GM19455 (cell line): ENCODE results near the gene SERF2.
"Not testable (repeated sequence)": the region's sequence is repeated elsewhere in the genome, so short reads cannot be mapped to it uniquely, and the experiment has no call there.

Experiments used
- ATAC-seq: cut with Tn5 transposase; IDR thresholded peaks from one replicate; pipeline ENCODE4 v1.9.1; 2021; ENCODE audit not compliant: unreplicated experiment

The SERF2 gene

DNA sequence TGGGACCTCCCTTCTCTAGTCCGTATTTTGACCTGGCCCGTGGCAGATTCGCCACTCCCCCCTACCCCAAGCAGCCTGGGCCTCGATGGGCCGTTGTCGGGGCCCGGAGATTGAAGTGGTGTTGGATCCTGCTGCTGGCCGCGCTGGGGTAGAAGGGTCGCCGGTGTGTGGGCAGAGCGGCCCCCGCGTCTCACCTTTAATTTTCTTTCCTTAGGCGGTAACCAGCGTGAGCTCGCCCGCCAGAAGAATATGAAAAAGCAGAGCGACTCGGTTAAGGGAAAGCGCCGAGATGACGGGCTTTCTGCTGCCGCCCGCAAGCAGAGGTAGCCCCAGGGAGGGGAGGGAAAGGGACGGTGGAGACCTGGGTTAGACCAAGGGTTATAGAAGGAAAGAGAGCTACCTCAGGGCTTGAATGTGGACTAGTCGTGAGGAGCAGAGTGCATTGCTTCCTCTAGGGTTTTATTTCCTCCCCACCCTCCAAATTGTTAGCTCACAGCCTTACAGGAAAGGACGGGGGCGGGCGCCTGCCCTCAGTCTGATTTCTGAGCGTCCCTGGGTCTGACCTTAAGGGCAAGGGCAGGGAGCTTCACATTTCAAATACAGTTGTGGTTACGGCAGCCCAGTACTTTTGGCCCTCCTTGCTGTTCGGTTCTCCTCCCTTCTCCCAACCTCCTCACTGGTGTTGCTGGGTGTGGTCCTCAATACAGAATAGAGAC is 799 bp downstream of the SERF2 start:
- no peak for ATAC-seq

DNA sequence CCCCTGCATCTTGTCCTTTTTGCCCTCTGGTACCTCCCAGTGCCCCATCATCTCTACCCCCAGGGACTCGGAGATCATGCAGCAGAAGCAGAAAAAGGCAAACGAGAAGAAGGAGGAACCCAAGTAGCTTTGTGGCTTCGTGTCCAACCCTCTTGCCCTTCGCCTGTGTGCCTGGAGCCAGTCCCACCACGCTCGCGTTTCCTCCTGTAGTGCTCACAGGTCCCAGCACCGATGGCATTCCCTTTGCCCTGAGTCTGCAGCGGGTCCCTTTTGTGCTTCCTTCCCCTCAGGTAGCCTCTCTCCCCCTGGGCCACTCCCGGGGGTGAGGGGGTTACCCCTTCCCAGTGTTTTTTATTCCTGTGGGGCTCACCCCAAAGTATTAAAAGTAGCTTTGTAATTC is 1.5 kb downstream of the SERF2 start:
- no peak for ATAC-seq

DNA sequence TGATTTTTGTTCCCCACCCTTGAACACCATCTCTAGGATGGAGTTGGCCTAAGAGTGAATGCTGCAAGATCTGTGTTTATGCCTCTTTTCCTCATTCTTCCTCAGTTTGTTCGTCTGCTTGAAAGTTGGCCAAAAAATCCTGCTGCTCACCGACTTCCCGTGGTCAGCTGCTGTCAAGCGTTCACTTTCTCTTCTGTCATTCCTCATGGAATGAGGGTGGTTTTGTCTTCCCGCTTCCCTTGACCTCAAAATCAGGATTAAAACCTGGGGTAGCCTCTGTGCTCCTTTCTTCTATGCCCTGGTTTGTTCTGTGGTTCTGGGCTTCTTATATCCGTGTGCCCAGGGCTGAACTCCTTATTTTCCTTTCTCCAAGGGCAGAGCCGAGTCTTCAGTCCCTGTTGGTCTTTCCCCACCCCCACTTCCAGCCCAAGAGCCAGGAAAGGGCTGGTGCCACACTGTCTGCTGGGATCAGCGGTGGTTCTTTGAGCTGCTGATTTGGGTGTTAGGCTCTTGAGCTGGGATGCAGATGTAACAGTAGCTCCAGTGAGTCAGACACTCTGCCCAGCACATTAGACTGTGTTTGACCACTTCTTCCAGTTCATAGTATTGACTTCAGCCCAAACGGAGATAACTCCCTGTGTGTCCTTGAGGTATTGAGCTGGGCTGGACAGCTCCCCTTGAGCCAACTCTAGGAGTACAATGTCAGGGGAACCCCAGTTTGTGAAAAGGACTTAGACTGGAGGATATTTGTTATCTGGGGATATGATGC is 2.3 kb downstream of the SERF2 start:
- ATAC-seq: no peak

DNA sequence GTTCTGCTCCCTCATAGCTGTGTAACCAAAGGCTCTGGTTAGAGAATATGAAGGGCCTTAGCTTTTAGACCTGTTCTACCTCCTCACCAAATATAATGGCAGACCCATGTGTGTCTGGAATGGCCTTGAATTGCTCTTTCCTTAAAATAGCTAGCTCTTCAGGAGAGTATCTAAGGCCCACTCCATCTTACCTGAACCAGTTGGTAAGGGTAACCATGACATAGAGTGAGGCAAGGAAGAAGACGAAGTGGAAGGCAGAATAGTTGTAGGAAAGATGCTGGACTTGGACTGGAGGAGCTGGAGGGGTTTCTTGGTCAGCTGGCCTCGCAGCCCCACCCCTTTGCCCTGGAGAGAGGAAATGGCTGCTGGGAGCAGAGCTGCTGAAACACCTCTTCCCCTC is 3.1 kb downstream of the SERF2 start:
- ATAC-seq: no peak

DNA sequence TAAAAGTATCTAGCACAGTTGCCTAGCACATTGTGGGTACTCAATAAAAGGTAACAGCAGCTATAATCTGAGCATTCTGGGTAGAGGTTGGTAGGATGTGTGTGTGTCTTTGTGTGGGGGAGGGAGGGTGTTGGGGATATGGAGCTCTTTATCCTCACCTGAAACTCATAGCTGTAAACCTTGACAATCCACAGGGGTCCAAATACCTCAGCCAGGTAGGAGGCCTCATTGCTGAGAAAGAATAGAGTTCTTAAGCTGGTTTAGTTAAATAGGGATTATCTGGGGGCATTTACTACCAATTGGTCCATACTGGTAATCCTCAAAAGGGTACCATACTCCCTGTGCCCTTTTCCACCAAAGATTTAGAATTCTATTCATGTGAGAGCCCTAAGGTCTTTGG is 3.9 kb downstream of the SERF2 start:
- ATAC-seq: no peak

DNA sequence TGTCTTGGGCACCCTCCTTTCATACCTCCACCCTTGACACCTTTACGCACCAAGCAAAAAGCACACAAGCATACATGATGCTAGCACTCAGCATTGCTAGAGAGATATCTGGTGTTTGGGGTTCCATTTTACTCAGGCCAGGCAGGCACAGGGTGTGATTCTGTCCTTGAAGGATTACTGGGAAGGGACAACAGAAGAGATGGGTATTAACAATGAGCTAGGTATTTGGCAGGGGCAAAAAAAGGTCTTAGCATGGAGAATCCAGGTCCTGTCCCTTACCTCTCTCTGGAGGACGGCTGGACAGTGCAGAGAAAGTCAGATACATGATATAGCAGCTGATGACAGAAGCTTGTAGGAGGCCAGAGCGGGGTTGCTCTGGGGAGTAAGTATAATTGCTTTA is 4.4 kb downstream of the SERF2 start:
- no peak for ATAC-seq

DNA sequence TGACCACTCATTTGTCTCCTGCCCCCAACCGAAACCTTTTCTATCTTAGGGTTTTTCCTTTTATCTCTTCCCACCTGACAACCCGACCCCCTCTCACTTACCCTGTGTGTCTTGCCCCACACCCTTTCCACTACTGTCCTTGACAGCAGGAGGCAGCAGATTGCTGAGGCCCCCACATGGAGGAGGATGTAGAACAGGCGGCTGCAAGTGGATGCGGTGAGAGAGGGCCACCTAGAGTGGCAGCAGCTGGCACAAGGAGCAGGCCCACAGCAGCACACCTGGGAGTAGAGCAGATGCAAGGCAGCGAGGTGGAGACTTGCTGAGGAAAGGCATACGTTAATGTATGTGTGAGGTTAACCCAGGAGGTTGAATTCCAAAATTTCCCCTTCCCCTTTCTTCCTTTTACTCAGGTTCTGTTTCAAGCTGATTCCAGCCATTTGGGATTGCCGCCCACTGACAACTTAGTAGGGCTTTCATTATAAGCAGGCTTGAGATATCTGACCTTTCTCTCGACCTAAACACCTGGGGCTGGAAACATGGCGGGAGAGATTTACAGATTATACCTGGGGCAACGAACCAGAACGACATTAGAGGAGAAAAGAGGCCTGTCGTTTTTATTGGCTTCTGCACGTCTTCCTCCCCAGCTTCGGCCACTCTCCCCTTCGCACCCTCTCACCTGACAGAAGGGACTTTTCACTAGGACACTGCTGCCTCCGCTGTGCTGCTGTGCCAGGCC is 7.3 kb downstream of the SERF2 start:
- no peak for ATAC-seq

DNA sequence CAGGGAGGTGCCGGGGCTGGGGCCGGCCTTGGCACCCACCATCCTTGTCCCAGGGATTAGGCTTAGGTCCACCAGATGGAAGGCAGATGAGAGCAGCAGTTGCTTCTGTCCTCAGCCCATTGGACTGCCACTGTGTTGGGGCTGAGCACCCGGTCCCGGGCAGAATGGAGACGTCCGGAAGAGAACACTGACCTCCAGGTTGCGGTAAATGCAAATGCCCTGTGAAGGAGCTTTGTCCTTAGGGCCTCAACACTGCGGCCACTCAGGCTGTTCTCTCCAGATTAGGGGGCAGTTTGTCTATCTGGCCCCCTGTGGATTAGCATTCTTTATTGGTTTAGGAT is 7.8 kb downstream of the SERF2 start, which contains the start of gene SERINC4:
Gene SERINC4 (minus strand): TSS at position 276 of the 341 bp plus-strand sequence. CDS start 234 bp downstream, at position 42.
- ATAC-seq: no peak

DNA sequence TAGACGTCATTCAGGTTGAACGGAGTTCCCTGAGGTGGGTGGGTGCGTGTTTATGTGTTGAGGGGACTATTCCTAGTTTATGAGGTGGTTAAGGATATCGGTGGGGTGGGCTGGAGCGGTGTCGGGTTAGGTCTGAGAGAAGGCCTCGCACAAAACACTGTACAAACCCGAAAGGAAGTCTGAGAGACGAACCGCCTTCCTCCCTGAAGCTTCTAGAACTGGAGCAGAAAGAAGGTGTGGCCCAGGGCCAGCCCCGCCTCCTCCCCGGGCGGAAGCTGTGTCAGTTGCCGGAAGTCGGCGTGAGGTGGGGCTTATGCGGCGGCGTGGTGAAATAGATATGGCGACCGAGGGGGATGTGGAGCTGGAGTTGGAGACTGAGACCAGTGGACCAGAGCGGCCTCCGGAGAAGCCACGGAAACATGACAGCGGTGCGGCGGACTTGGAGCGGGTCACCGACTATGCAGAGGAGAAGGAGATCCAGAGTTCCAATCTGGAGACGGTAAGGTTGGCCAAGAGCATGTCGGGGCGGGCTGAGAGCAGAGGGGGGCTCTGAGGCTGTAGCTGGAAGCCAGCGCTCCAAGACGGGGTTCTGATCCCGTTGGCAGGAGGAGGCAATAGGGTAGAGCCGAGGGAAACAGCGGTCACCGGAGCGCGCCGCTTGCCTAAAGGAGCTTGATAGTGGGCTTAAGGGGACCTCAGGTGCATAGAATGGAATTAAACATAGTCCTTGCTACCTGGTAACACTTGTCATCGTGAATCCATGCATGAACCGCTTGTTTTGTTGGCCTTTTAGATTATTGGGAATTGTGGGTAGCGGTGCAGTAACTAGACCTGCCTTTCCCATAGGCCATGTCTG is 8.4 kb downstream of the SERF2 start, which contains the start of gene HYPK:
Gene HYPK (plus strand): TSS at position 314 of the 856 bp plus-strand sequence. CDS start 24 bp downstream, at position 338.
- peak; percentile 85 for ATAC-seq

DNA sequence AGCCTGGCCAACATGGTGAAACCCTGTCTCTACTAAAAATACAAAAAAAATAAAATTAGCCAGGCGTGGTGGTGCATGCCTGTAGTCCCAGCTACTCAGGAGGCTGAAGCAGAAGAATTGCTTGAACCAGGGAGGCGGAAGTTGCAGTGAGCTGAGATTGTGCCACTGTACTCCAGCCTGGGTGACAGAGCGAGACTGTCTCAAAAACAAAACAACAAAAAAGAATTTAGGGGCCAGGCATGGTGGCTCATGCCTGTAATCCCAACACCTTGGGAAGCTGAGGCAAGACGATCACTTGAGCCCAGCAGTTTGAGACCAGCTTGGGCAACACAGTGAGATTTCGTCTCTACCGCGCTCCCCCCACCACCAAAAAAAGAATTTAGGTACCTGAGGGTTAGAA is 10.6 kb downstream of the SERF2 start:
- not testable (repeated sequence) for ATAC-seq

DNA sequence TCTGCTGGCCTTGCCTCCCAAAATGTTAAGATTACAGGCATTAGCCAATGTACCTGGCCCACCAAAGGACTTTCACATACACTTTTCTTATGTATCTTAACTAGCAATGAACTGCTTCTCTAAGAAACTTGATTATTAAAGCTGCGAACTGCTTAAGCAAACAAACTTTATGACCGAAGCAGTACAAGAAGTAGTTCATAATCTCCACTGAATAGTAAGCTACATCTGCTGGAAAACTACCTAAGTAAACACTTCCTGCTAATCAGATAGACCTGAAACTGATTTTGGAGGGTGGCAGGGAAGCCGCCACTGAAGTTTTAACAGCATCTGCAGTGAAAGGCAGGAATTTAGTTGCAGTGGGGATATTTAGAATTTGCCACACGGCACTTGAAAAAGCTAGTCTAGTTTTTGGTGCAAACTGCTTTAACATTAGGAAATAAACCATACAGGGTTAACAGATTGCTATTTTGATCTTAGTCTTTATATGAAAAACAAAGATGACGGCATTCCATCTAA is 16.4 kb downstream of the SERF2 start:
- no peak for ATAC-seq

DNA sequence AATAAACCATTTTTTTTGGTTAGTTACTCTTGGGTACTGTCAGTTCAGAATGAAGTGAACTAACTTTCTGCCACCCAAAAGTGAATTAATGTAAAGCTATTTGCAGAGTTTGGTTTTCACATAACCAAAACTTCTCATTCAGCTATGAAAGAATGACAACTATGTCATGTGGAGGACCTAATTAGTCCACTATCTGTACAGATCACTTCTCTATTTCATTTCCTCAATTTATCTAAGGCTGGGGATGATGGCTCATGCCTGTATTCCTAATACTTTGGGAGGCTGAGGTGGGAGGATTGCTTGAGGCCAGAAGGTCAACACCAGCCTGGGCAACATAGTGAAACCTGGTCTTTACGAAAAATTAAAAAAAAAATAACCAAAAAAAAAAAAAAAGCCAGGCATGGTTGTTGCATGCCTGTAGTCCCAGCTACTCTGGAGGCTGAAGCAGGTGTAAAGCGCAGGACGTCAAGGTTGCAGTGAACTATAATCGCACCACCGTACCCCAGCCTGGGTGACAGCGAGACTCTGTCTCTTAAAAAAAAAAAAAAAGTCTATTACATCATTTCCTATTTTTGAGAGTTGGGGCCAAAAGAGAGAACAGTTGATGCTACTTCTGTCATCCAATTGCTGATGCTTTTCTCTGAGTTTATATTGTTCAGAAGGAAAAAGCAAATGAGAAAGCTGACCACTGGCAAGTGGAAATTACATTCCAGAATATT is 17.0 kb downstream of the SERF2 start:
- no peak for ATAC-seq

DNA sequence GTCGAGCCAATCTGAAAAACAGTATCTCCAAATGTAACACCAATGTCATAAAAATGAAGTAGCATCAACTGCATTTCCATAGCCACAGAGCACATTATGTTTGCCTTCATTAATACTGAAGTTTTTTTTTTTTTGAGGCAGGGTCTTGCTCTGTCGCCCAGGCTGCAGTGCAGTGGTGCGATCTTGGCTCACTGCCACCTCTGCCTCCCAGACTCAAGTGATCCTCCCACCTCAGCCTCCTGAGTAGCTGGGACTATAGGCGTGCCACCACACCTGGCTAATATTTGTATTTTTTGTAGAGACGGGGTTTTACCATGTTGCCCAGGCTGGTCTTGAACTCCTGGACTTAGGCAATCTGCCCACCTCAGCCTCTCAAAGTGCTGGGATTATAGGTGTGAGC is 22.9 kb downstream of the SERF2 start:
- ATAC-seq: not testable (repeated sequence)

DNA sequence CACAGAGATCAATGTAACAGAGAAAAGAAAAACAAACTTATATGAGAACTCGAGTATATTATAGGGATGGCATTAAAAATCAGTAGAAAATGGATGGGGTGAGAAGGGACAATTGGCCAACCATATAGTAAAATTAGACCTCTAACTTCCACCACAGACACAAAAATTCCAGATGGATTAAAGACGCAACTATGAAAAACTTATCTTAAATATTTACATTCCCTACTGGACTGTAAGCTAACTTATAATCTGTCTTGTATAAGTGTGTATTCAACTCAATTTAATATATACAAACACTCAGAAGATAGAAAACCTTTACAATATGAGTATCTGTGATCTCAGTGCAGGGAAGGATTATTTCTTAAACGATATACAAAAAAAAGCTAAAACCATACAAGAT is 29.4 kb downstream of the SERF2 start:
- no peak for ATAC-seq

DNA sequence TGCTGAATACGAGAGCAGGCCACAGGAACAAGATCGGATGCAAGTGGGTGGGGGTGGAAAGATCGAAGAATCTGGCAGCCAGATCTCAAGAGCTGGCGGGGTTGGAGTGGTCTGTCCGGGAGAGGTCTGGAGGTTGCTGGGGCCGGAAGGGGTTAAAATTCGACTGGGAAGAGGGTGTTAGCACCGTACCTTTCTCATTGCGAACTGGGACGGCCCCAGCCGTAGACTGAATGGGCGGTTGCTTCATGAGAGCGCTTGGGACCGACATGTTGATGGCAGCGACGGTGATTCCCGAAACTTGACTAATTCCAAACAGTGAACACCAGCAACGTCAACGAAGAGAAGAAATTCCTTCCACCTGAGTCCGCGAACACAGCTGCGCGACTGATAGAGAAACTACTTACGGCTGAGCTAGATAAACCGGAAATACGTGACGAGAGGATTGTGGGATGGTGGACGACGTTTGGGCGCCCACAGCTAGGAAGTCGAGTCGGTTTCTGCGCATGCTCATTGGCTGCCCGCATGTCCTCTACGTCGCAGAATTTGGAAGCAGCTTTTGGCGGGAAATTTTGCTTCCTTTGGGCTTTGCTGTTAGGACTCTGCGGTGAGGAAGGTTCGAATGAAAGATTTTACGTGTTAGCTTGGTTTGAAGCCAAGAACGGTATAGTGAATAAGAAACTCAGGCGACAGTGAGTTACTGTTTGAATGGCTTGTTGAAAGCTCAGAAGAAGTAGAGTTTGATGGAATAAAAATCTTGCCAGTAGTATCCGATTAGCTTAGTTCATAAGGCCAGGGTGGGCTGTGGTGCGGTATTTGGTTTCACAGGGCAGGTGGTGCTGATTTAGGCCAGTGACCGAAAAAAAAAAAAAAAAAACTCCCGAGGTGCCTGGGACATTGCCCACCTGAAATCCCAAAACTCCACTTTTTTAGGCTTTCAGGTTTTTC is 32.5 kb downstream of the SERF2 start, which contains the start of gene MFAP1:
Gene MFAP1 (minus strand): TSS at position 389 of the 945 bp plus-strand sequence. CDS start 121 bp downstream, at position 268.
- peak; percentile 67 for ATAC-seq

DNA sequence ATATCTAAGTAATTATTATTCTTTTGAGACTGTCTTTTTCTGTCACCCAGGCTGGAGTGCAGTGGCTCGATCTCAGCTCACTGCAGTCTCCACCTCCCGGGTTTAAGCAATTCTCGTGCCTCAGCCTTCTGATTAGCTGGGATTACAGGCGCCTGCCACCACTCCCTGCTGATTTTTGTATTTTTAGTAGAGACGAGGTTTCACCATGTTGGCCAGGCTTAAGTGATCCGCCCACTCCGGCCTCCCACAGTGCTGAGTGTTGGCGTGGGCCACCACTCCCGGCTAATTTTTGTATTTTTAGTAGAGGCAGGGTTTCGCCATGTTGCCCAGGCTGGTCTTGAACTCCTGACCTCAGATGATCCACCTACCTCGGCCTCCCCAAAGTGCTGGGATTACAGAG is 33.2 kb downstream of the SERF2 start:
- ATAC-seq: not testable (repeated sequence)

DNA sequence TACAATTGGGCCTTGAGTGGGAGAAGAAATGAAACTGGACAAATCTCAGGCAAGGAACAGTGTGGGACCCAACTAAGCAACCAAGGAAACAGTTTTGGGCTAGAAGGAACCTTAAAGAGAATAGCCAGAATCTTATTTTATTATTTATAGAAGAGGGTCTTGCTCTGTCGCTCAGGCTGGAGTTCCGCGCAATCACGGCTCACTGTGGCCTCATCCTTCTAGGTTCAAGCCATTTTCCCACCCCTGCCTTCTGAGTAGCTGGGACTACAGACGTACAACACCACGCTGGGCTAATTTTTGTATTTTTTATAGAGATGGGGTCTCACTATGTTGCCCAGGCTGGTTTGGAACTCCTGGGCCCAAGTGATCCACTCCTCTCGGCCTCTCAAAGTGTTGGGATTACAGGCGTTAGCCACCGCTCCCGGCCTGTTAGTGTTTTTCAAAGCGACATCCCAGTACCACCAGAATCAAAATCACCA is 33.9 kb downstream of the SERF2 start:
- no peak for ATAC-seq

DNA sequence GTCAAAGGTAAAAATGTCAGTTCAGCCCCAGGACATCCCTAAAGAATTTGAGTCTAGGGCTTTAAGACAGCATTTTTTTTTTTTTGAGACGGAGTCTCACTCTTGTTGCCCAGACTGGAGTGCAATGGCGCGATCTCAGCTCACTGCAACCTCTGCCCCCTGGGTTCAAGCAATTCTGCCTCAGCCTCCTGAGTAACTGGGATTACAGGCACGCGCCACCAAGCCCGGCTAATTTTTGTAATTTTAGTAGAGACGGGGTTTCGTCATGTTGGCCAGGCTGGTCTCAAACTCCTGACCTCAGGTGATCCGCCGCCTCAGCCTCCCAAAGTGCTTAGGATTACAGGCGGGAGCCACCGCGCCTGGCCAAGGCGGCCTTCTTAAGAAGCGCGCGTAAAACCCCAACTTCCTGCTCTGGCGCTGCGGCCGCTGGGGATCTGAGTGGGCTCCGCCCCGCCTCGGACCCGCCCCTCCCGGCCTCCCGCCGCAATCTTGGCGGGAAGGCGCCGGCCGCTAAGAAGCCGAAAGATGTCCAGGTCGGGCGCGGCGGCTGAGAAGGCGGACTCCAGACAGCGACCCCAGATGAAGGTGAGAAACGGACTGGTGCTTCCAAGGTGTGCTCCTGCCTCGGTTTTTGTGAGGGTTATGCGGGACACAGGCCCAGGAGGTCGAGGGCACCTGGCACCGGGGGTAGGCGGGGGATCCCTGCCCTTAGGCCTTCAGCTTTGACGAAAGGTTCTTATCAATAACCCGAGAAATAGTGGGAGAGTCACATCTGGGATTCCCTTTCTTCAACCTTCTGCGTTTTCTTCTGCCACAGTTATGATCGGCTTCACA is 34.6 kb downstream of the SERF2 start, which contains the start of gene WDR76:
Gene WDR76 (plus strand): TSS at position 495 of the 834 bp plus-strand sequence. CDS start 31 bp downstream, at position 526.
- ATAC-seq: peak; percentile 57
